Breast epithelium (tissue), 4 donors: ENCODE data around the gene P3H4. TPM values are rescaled to one million over a fixed set of nuclear protein-coding genes. Genes with fewer than 3 reads are reported as not detected.

Experiments used
- DNase-seq, 2 donors: peaks; one replicate each; pipeline ENCODE4 v3.0.0-alpha.2; 2019; ENCODE audit warnings: low spot score in 2 of 2
- H3K27ac ChIP-seq, 2 donors: fragments of 200-600 bp; sonication (generic) in 1 of 2; one replicate each; pipeline ENCODE4 v1.5.1; 2016 to 2019; ENCODE audit warnings: mild to moderate bottlenecking in 1 of 2
- H3K27me3 ChIP-seq, 2 donors: fragments of 200-600 bp; sonication (generic) in 1 of 2; one replicate each; pipeline versions ENCODE4 v1.5.1 to v1.6.0; 2017 to 2019; ENCODE audit warnings: control low read depth in 1 of 2, mild to moderate bottlenecking in 1 of 2
- H3K36me3 ChIP-seq: fragments of 200-600 bp; one replicate; pipeline ENCODE4 v1.5.1; 2019
- H3K4me1 ChIP-seq, 2 donors: fragments of 200-600 bp; sonication (generic); one replicate each; pipeline ENCODE4 v1.5.1; 2016 to 2019; ENCODE audit warnings: control low read depth in 1 of 2
- H3K4me3 ChIP-seq, 3 donors: fragments of 200-600 bp; sonication (generic); 1 replicate in 2 of 3; 2 replicates in 1 of 3; pipeline ENCODE4 v1.5.1; 2016 to 2019; ENCODE audit warnings: mild to moderate bottlenecking in 3 of 3, moderate library complexity in 2 of 3
- H3K9me3 ChIP-seq, 2 donors: fragments of 200-600 bp; sonication (generic) in 1 of 2; one replicate each; pipeline ENCODE4 v1.5.1; 2016 to 2019; ENCODE audit warnings: control low read depth in 1 of 2
- CTCF ChIP-seq, 3 donors: fragments of 450-650 bp; IDR thresholded peaks; one replicate each; pipeline ENCODE4 v1.5.1; 2016 to 2017; ENCODE audit warnings: antibody characterized with exemption in 3 of 3, mild to moderate bottlenecking in 3 of 3, moderate library complexity in 3 of 3
- POLR2A ChIP-seq: fragments of 450-650 bp; IDR thresholded peaks from one replicate; pipeline ENCODE4 v1.6.1; 2016; ENCODE audit warnings: antibody characterized with exemption, mild to moderate bottlenecking, moderate library complexity
- POLR2AphosphoS5 ChIP-seq, 3 donors: sonication (generic); formaldehyde crosslinking; IDR thresholded peaks; one replicate each; pipeline ENCODE4 v1.6.1; 2017; ENCODE audit warnings: antibody characterized with exemption in 3 of 3
- intact Hi-C: fragments of 100-400 bp; cut with DNase I; formaldehyde crosslinking; loops from one replicate; pipeline ENCODE4 v1.15.1; 2023; ENCODE audit warnings: low total_unique reads
- total RNA-seq, 3 donors: library from RNA; depleted of rRNA; stranded (reverse); fragments of >200 nt; gene quantifications; one replicate each; pipeline ENCODE4 v1.1.0, GENCODE V29; 2016

Gene P3H4
- total RNA-seq, 3 donors from 2014 or later = 6.2 to 19.0 (median 14.9) TPM

GRCh38 chr17:41767324-41768042, 44.3 kb downstream of the P3H4 start:
- intact Hi-C loops = no loop called here
- no peak overlapping the region for H3K27ac ChIP-seq
- H3K27me3 ChIP-seq = no peaks in the 10 kb centered on the region
- TF ChIP-seq POLR2A (no peak), CTCF (IDR thresholded peaks at IDR 0.05) (no peak), POLR2AphosphoS5 (IDR thresholded peaks at IDR 0.05) (no peak)
- DNase-seq = no peak
- peaks cover 9% of the 10 kb centered on the region for H3K36me3 ChIP-seq
- H3K4me1 ChIP-seq = peaks cover 5 to 8% of the 10 kb centered on the region in 2 donors
- no peak overlapping the region for H3K4me3 ChIP-seq
- H3K9me3 ChIP-seq = no peaks in the 10 kb centered on the region

- Histone ChIP-seq H3K9me3 (no peaks in the 10 kb centered on the region), H3K36me3 (peaks cover 11% of the 10 kb centered on the region)
- intact Hi-C loops = no loop called here
These were observed 45.6 kb downstream of the P3H4 start for GRCh38 chr17:41766135-41766534.

GRCh38 chr17:41763327-41763726, 48.4 kb downstream of the P3H4 start:
- H3K27ac ChIP-seq = peak overlapping the region in 1 of 2 donors; percentile 19
- H3K4me3 ChIP-seq = no peak overlapping the region
- H3K9me3 ChIP-seq = no peaks in the 10 kb centered on the region
- H3K27me3 ChIP-seq = no peaks in the 10 kb centered on the region
- DNase-seq = no peak
- peaks cover 11% of the 10 kb centered on the region for H3K36me3 ChIP-seq
- no peaks in the 10 kb centered on the region for H3K4me1 ChIP-seq
- TF ChIP-seq POLR2AphosphoS5 (IDR thresholded peaks at IDR 0.05) = no peak
- no peak for TF ChIP-seq CTCF (IDR thresholded peaks at IDR 0.05)
- TF ChIP-seq POLR2A = no peak
- intact Hi-C loops = no loop called here

More at GRCh38 chr17:41766135-41766534, 45.6 kb downstream of the P3H4 start:
- DNase-seq = no peak
- H3K27ac ChIP-seq = no peak overlapping the region
- no peaks in the 10 kb centered on the region for H3K4me1 ChIP-seq
- H3K27me3 ChIP-seq = no peaks in the 10 kb centered on the region
- no peak for TF ChIP-seq POLR2AphosphoS5 (IDR thresholded peaks at IDR 0.05)
- no peak for TF ChIP-seq CTCF (IDR thresholded peaks at IDR 0.05)
- no peak for TF ChIP-seq POLR2A
- no peak overlapping the region for H3K4me3 ChIP-seq

DNA sequence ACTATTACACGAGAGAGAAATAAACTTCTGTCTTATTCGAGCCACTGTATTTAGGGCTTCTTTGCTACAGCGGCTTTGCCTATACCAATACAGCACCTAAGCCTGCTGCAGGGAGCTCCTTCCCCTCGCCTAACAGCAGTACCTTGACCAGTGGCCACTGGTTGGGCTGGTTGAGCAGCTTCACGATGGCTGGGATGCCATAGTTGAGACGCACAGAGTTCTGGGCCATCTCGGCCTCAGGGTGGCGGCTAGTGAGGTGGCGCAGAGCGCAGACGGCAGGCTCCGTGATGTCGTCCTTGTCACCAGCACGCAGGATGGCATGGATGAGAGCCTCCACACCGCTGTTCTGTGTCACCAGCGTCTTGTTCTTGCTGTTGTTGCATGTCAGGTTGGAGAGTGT, 48.9 kb downstream of the P3H4 start:
- no peaks in the 10 kb centered on the region for H3K9me3 ChIP-seq
- no peak for DNase-seq
- intact Hi-C loops = no loop called here
- no peak overlapping the region for H3K27ac ChIP-seq
- no peaks in the 10 kb centered on the region for H3K27me3 ChIP-seq
- H3K4me3 ChIP-seq = no peak overlapping the region
- TF ChIP-seq CTCF (IDR thresholded peaks at IDR 0.05) (no peak), POLR2A (no peak), POLR2AphosphoS5 (IDR thresholded peaks at IDR 0.05) (no peak)
- H3K4me1 ChIP-seq = no peaks in the 10 kb centered on the region
- H3K36me3 ChIP-seq = peaks cover 11% of the 10 kb centered on the region

GRCh38 chr17:41762391-41762790, 49.4 kb downstream of the P3H4 start:
- H3K4me1 ChIP-seq = no peaks in the 10 kb centered on the region
- H3K36me3 ChIP-seq = peaks cover 11% of the 10 kb centered on the region
- no peak overlapping the region for H3K27ac ChIP-seq
- H3K4me3 ChIP-seq = no peak overlapping the region
- TF ChIP-seq POLR2A = no peak
- TF ChIP-seq POLR2AphosphoS5 (IDR thresholded peaks at IDR 0.05) = no peak
- DNase-seq = no peak
- intact Hi-C loops = no loop called here
- no peaks in the 10 kb centered on the region for H3K9me3 ChIP-seq
- H3K27me3 ChIP-seq = no peaks in the 10 kb centered on the region
